ENCODE data around the gene SNX32.

DNA sequence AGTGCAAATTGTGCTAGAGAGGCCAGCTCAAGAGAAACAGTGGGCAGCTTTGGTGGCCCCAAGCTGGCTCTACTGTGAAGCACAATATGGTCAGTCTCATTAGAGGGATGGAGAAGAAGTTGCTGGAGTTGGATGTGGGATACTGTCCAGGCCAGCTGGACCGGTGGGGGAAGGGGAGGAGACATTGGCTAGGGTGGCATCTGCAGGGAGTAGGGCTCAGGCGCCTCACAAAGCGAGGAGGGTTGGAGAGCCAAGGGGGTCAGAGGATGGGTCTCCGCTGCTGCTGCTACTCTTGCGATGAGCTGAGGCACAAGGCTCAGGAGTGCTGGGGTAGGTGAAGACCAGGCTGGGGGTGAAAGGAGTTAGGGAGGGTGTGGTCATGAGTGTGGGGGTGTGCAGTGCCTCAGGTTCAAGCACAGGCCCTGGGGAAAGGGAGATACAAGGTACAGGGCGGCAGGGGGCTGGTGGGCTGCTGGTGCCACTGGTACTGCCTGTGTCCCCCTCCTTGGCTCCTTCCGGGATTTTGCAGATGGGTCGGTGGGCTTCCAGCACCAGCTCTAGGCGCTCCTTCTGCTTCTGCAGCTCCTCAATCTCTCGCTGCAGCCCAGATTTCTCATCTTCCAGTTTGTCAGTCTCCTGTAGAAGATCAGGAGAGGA, 59.0 kb downstream of the SNX32 start:
- TF ChIP-seq ZNF274 (IDR thresholded peaks at IDR 0.05; ENCODE audit: low read depth, low read length) (no peak), EZH2 (IDR thresholded peaks at IDR 0.05) (no peak), POLR2A (IDR thresholded peaks at IDR 0.05; ENCODE audit: borderline replicate concordance, extremely low read depth, insufficient read depth, insufficient read length) (no peak), CEBPB (IDR thresholded peaks at IDR 0.05; ENCODE audit: low read depth) (no peak), EZH2phosphoT487 (IDR thresholded peaks at IDR 0.05; ENCODE audit: borderline replicate concordance) (no peak), SP1 (IDR thresholded peaks at IDR 0.05; ENCODE audit: low read depth) (no peak), EGR1 (IDR thresholded peaks at IDR 0.05; ENCODE audit: low read depth) (no peak), YY1 (IDR thresholded peaks at IDR 0.05; ENCODE audit: extremely low read depth, insufficient replicate concordance, low read depth, low read length) (no peak), JUND (IDR thresholded peaks at IDR 0.05) (no peak)
- TF ChIP-seq, protein P1, sequence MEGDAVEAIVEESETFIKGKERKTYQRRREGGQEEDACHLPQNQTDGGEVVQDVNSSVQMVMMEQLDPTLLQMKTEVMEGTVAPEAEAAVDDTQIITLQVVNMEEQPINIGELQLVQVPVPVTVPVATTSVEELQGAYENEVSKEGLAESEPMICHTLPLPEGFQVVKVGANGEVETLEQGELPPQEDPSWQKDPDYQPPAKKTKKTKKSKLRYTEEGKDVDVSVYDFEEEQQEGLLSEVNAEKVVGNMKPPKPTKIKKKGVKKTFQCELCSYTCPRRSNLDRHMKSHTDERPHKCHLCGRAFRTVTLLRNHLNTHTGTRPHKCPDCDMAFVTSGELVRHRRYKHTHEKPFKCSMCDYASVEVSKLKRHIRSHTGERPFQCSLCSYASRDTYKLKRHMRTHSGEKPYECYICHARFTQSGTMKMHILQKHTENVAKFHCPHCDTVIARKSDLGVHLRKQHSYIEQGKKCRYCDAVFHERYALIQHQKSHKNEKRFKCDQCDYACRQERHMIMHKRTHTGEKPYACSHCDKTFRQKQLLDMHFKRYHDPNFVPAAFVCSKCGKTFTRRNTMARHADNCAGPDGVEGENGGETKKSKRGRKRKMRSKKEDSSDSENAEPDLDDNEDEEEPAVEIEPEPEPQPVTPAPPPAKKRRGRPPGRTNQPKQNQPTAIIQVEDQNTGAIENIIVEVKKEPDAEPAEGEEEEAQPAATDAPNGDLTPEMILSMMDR (IDR thresholded peaks at IDR 0.05 in 2 of 3, conservative IDR thresholded peaks at IDR 0.05 in 1 of 3; ENCODE audit: borderline replicate concordance in 1 of 3, insufficient read depth in 1 of 3, low read depth in 2 of 3, low read length in 2 of 3): no peak
- TF ChIP-seq, protein P2, sequence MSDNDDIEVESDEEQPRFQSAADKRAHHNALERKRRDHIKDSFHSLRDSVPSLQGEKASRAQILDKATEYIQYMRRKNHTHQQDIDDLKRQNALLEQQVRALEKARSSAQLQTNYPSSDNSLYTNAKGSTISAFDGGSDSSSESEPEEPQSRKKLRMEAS (IDR thresholded peaks at IDR 0.05): no peak

Measured in HCT116 (cell line).